CD4-positive, alpha-beta T cell treated with Interferon alpha-2 for 1 hour (primary cell): ENCODE results near the gene QPCT.
A peak's percentile ranks its signal among the peaks of the same experiment; 100 is the strongest.
"Not testable (repeated sequence)": the region's sequence is repeated elsewhere in the genome, so short reads cannot be mapped to it uniquely, and the experiment has no call there.

Experiments
- DNase-seq, 2 donors: peaks; one replicate each; pipeline ENCODE4 v3.0.0-alpha.2; 2020 to 2022

Gene QPCT

DNA sequence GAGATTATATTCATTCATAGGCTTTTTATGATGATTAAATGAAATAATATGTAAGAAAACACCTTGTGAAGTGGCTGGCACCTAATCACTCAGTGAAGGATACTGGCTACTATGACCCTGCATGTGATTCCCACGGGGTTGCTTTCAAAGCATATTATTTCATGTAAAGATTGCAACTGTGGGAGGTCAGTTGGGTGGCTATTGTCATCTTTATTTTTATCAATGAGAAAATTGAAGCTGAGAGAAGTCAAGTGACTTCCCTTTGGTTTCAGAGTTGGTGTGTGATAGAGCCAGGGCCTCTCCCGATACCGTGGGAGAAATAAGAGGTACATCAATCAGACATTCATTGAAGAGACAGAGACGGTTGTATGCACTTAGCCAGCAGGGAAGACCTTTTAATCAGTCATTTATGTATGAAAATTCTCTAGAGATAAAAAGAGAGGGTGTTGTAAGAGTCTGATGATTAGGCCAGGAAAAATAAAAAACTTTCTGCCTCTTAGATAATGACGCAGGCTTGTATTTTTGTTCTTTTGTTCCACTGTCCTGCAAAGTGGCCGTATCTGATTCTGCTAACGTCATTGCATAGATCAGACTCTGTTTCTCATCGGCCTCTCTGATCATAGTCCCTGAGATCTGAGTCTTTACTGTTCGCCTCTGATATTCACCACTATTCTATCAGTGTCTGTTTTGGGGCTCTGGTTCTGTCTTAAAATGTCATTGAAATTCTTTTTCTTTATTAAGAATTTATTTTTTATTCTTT lies 50.5 kb downstream of the QPCT start:
- no peak for DNase-seq

DNA sequence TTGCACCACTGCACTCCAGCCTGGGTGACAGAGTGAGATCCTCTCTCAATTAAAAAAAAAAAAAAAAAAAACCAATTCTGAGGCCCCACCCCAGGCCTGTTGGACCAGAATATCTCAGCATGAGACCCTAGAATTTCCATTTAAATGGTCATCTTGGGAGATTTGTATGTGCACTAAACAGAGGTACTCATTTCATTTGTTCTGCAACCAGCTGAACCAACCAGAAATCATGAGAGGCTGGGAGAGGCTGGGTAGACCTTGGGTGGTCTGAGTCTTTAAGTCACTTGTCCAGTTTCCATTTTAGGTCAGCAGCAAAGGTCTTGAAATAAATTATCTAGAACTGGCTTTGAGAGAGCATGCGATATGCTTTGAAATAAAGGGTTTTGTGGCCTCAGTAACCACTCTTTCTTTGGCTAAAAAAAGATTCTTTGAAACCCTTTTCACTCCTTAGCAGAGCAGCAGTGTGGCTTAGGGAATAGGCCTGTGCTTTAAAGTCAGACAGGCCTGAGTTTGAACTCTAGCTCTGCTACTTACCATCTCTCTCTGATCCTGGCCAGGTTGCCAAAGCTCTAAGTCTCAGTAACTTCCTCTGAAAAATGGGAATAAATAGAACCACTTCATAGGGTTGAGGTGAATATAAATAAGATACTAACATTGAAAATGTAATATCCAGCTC lies 52.6 kb downstream of the QPCT start:
- DNase-seq: no peak

DNA sequence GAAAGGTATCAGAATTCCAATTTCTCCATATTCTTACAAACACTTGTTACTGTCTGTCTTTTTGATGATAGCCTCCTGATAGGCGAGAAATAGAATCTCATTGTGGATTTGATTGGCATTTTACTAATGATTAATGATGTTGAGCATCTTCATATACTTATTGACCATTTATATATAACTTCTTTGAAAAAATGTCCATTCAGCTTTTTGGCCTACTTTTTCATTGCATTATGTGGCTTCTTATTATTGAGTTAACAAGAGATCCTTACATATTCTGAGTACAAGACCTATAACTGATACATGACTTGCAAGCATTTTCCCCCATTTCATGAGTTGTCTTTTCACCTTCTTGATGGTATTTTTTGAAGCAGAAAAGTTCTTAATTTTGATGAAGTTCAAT lies 54.6 kb downstream of the QPCT start:
- no peak for DNase-seq

DNA sequence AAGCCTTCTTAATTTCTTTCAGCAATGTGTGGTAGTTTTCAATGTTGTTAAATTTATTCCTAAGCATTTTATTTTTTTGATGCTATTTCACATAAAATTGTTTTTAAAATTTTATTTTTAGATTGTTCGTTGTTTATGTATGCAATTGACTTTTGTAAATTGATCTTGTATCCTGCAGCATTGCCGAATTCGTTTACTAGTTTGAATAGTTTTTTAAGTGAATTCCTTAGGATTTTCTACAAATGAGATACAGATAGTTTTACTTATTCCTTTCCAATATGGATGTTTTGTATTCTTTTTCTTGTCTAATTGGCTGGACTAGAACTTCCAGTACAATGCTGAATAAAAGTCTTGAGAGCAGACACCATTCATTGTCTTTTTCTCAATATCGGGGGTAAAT lies 55.6 kb downstream of the QPCT start:
- no peak for DNase-seq

DNA sequence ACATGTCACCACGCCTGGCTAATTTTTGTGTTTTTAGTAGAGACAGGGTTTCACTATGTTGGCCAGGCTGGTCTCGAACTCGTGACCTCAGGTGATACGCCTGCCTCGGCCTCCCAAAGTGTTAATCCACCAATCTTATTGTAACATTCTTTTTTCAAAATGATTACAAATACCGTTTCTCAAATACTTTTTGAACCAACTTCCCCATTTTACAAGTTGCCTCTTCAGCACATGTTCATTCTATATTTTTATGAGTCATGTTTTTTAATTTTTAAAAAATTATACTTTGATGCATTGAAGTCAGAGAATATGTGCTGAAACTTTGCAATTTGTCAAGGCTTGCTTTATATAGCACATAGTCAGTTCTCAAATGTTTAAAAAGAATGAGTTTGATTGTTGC lies 58.2 kb downstream of the QPCT start:
- DNase-seq: no peak

DNA sequence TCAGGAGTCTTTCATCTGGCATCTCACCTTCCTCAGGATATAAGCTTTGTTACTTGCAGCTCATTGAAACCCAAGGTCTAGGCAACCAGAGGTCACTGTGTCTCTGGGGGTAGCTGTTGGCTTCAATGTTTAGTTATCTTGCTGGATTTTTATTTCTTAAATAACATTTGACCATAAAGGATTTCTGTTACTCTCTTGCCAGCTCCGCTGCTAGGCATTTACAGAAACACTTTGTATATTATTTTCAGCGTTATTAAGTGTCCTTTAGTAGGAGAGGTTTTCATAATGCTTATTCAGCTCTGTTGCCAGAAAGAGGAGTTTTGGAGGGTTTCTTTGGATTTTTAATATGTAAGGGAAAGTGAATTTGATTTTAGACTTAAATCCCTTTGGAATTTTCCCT lies 61.4 kb downstream of the QPCT start:
- no peak for DNase-seq

DNA sequence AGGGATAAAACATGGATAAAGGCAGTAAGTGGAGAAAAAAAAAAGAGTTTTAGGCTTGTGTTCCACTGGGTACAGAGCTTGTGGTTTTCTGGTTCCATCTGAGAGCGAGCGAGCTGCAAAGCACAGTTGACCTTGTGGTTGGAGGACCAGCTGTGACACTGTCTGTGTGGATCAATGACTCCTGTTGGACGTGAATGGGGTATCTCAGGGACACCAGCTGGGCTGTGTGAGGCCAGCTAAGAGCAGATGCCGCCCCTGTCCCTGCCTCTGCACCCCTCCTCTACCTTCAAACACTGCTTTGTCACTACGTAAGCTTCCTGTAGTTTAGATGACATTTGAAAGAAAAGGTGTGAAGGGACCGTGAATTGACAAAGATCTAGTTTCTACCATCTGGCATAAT lies 67.8 kb downstream of the QPCT start:
- DNase-seq: no peak

DNA sequence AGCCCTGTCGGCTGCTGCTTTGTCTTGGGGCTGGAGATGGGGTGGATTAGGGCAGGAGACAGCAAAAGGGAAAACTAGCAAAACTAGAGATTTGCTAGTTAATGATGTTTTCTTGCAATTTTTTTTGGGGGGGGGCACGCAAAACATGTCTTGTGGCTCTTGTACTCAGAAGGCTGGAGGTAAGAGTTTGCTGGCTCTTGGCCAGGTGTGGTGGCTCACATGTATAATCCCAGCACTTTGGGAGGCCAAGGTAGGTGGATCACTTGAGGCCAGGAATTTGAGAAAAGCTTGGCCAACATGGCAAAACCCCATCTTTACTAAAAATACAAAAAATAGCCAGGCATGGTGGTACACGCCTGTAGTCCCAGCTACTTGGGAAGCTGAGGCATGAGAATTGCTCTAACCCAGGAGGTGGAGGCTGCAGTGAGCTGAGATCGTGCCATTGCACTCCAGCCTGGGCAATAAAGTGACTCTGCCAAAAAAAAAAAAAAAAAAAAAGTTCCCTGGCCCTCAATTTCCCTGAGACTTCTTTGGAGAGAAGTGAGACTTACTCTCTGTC lies 69.6 kb downstream of the QPCT start:
- not testable (repeated sequence) for DNase-seq

DNA sequence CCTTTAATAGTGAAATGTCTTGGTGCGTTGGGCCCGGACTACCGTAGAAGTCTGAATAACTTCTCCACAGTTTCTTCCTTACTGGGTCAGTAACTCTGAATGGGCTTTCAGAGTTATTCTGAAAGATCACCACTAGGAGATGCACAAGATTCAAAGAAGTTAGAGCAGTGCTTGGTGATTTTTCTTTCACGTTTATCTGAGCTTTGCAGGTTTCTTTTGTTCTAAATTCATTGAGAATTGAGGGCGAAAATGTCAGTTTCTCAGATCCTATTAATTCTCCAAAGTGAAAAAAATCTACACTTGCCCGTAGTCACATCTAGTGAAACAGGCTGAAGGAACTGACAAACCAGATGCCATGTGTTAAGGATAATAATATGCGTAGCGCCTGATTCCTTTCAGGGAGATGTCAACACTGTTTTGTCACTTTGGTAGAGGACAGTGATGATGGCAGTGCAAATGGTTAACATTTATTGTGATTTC lies 70.1 kb downstream of the QPCT start:
- DNase-seq: peak in 1 of 2 donors; percentile 71

DNA sequence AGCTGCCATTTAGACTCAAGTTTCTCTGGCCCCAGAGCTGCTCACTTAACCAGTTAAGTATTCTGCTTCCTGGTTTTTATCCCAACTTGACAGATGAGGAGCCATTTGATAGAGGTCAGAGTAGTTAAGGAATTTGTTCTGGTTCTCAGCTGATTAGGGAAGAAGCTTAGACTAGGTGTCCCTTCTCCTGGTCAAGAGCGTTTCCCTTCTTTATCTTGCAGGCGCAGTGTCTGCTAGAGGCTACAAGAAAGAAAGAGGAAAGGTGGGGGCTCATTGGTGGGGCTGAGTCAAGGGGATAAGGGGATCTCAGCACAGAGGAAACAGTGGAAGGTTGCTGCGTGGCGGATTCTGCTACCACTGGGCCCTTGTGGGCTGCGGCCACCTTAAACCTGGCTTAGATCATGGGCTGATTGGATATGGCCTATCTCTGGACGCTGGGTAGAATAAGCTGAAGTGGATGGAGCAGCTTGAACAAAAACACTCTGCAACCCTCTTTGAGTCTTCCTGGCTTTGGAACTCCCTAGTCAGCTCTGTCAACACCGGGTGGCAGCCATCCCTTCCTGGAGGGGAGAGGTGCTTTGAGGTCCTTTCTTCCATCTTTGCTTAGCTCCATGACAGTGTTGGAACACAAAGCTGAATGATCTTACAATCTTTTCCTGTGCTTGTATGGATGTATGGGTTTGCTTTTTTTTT lies 70.8 kb downstream of the QPCT start:
- DNase-seq: no peak

DNA sequence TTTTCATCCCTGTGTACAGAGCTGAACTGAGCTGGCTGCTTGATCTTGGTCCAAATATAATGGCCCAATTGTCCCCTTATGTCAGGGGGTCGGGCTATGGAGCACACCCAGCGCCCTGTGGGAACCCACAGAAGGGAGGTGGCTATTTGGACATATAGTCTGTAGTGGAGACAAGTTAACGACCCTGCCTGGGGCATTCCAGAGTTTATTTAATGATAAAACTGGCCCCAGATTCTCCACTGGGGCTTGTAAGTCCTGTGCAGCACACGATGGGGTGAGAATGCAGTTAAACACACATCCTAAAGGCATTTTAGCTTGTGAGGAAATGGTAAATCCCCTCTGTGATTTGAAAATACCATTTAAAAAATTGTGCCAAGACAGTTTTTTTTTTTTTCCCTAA lies 72.9 kb downstream of the QPCT start:
- DNase-seq: no peak

DNA sequence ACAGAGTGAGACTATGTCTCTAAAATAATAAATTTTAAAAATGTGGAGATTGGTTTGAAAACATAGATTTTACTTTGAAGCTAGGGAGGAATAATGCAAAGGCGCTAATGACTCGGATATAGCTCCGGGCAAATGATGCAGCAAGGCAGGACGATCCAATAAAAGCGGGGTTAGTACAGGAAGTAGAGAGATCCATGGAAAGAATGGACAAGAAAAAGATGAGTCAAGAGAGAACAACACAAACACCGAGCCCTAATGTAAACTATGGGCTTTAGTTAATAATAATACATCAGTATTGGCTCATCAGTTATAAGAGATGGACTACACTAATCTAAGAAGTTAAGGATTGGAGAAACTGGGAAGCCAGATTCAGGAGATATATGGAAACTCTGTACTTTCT lies 74.5 kb downstream of the QPCT start:
- no peak for DNase-seq

DNA sequence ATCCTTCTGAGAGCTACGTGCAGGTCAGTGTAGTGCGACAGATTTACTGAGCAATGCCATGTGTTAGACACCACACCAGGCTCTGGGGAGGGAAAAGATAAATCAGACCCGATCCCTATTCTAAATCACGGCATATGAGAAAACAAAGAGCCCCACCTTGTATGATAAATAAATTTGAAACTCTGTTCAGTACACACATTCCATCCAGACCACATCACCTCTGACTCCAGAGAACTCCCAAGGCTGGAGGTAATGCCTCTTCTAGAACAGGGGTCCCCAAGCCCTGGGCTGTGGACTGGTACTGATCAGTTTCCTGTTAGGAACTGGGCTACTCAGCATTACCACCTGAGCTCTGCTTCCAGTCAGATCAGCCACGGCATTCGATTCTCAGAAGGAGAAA lies 77.3 kb downstream of the QPCT start:
- DNase-seq: no peak

DNA sequence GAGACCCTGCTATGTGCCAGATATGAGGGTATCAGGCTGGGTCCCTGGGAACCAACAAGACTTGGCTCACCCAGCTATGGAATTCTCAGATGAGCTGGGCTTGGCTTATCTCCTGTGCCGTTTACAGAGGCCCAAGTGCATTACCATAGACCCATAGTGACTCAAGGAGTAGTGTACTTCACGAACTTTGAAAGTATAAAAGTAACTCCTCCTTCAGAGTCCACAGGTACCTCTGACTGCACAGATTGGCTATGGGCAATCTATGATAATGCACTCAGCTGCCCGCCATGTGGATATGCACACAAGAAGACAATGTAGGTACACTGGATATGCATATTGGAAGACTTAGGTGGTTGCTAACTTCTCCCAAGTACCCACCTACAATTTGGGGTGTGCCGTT lies 78.4 kb downstream of the QPCT start:
- DNase-seq: no peak
